NCI-H82 (cell line): ENCODE measurements around the gene SLC4A5.
"Not testable (repeated sequence)": the region's sequence is repeated elsewhere in the genome, so short reads cannot be mapped to it uniquely, and the experiment has no call there.

Source experiments
- DNase-seq: peaks from one replicate; lab custom pipeline; 2025; lab: John Stamatoyannopoulos, UW

Gene SLC4A5

GRCh38 chr2:74367789-74368188, 24.6 kb upstream of the SLC4A5 start:
- no peak for DNase-seq

- DNase-seq: no peak
These were observed 22.8 kb upstream of the SLC4A5 start for GRCh38 chr2:74366036-74366435.

DNA sequence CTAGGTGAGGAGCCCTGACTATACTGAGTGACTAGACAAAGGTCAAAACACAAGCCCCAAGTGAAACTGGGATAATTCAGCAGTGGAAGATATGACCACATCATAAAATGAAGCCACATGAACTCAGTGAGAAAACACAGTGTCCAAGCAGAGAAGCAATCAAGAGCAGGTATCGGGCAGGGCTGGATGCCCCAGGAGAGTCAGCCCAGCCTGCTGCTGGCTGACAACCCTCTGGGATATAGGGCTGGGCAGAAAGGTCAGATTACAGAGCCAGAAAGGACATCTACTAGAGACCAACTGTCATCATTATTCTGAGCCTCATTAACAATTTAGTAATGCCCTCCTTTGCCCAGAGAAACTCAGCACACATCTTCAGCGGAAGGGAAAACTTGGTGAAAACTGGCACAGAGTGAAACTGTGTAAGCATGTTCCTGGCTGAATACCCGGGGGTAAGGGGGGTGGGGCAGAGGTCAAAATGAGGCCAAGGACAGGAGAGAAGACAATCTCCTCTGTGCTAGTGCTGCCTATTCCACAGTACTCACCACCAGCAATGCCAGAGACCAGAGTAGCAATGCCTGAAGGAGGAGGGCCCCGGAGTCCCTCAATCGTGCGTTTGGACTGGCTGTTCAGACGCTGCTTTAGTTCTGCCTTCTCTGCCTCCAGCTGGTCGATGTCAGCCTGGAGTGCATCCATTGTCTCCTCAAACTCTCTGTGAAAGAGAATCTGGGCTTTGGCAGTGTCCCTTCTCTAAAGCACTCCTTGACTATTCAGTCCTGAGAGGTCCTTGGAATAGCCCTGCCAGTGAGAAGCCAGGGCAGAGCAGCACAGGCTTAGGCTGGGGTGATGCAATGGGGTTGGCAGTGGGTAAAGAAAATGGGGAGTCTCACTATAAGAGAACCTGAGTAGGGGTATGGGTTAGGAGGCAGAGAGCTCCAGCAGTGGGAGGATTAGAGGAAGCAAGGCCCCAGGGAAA, 21.6 kb upstream of the SLC4A5 start:
- no peak for DNase-seq

DNA sequence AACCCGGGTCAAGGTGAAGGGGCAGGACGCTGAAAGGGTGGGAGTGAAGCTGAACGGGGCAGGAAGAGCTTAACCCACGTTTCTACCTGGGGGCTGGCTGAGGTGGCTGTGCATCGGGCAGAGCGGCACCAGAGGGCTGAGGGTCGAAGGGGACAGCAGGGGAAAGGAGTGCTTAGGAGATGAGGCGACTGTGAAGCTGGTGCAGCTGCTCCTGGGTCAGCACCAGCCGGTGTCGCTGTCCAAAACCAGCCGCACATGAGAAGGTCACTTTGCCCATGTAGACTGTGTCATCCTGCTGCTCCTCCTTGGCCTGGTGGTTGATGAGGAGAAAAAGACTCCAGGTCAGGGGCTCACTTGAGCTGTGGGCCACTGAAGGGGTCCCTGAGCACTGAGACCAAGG, 18.1 kb upstream of the SLC4A5 start:
- no peak for DNase-seq

DNA sequence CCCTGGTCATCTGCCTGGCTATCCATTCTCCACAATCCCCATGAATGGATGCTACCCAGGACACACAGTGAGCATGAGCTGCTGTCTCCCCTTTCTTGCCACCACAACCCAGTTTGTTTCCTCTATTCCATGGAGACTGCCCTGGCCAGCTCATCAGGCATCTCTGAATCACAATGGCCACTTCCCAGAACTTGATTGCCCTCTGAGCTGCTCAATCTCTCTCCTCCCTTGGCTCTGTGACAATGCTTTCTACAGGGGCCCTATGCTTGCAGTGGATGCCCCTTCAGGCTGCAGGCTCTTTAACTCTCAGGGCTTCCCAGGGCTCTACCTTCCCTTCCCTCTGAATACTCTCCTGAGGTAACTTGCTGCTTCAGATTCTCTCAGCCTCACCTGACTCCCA, 14.4 kb upstream of the SLC4A5 start:
- DNase-seq: no peak

- no peak for DNase-seq
These were observed 6.7 kb upstream of the SLC4A5 start for GRCh38 chr2:74349889-74350288.

- DNase-seq: no peak
These were observed 4.5 kb upstream of the SLC4A5 start for GRCh38 chr2:74347742-74348141.

- DNase-seq: peak; percentile 36
These were observed 4.1 kb upstream of the SLC4A5 start for GRCh38 chr2:74347303-74347702.

- DNase-seq: no peak
These were observed 2.2 kb upstream of the SLC4A5 start for GRCh38 chr2:74345272-74345943.

GRCh38 chr2:74336227-74336626, 7.0 kb downstream of the SLC4A5 start:
- DNase-seq: not testable (repeated sequence)

DNA sequence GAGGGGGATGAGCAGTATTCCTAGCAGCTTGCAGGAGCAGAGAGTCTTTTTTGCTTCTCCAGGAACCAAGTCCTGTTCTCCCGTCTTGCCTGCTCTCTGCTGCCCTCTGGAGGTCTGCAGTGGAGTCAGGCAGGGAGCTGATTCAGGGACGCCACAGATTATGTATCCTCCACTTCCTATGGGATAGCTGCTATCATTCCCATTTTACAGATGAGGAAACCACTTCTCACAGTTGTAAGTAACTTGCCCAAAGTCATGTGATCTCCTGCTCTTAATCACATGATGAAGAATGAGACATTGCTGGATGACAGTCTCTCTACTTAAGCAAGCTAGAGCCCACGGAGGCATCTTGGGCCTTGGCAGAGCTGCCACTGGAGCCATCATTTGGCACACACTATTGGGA, 8.3 kb downstream of the SLC4A5 start:
- peak; percentile 85 for DNase-seq

GRCh38 chr2:74333896-74334586, 9.2 kb downstream of the SLC4A5 start:
- DNase-seq: no peak

DNA sequence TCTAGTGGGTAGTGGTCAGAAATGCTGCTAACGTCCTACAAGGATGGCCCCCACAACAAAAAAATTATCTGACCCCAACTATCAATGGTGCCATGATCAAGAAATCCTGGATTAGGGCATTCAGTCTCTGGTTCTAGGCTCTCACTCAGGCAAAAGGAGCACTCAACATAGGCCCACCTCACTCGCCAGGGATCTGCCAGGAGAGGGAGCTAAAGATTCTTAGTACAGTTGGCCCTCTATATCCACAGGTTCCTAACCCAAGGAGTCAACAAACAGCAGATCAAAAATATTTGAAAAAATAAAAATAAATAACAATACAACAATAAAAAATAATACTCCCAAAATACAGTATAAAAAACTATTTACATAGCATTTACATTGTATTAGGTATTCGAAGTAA, 10.0 kb downstream of the SLC4A5 start:
- DNase-seq: peak; percentile 66

GRCh38 chr2:74332550-74333174, 10.6 kb downstream of the SLC4A5 start:
- DNase-seq: no peak

DNA sequence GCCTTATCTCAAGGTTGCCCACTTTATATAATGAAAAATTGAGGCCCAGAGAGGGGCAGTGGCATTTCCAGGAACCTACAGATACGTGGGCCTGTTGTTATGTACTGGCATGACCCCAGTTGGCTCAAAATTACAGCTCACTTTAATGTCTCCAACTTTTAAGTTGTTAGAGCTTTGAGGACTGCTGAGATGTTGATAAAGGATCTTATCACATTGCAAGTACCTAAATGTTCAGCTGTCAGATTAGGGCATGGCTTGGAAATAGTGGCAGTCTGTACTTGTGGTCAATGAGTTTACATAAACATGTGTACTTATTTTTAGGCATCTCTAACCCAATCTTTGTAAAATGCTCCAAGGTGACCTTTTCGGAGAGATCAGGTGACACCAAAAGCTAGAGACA, 14.6 kb downstream of the SLC4A5 start:
- no peak for DNase-seq

DNA sequence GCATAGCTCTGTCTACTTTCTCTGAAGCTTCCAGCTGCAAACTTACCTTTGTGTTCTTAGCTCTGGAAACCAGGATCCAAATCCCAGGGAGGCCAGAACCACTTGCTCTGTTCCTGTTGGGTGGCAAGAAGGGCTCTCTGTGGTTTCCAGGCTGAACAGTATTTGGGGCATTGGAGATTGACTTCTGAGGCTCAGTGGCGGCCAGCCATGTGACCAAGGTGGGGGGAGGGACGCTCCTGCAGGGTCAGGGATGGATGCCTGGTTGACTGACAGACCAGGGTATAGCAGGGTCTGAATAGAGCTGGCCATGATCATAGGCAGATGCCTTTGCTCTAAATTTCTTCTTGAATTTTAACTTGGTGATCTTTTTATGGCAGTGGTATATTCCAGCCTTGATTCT, 15.1 kb downstream of the SLC4A5 start:
- no peak for DNase-seq

DNA sequence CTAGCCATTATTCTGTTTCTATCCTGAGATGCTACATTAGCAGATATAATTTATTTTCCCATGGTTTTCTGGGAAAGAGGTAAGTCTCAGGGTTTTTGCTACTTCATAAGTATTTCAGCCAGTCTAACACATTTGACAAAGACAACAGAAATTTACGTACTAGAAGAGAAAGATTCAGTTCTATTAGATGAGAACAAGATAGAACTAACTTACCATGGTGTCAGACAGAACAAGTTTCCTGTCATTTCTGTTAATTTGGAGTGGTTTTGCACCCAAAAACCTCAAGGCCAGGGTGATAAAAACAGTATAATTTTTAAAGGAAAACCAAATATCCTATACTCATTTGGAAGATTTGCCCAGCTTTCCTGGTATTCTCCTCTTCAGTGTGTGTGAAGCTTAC, 15.6 kb downstream of the SLC4A5 start:
- no peak for DNase-seq

DNA sequence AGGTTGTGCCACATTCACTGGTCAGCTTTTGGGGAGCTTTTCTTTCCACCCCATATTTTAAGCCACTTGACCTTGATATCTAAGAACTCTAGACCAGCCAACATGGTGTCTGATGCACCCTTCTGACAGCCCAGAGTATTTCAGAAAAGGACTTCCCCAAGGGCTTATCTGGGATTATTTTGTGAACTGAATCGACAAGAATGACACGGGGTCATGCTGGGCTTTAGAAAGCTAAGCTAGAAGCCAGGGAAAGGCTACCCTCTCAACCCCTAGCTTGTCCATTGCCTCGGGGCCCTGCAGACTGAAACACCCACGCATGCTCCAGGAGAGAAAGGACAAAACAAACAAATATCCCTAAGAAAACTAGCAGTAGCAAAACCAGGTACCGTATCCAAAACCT, 16.0 kb downstream of the SLC4A5 start:
- peak; percentile 65 for DNase-seq

GRCh38 chr2:74325815-74326214, 17.4 kb downstream of the SLC4A5 start:
- DNase-seq: no peak

DNA sequence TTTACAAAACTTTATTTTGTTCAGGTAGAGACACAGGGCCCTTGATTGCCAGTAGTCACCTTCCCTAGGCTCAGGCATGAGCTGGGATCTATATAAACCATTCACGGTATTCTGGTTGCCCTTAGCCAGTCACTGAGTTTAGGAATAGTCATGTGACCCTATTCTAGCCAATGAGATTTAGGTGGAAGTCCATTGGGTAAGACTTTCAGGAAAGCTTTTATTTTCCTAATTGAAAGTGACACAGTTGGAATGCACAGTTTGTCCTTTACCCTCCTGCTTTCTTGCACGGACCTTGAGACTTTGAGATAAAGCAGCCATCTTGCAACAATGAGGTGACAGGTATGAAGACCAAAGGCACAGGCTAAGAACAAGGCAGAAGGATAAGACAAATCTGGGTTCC, 21.5 kb downstream of the SLC4A5 start:
- DNase-seq: no peak

GRCh38 chr2:74317701-74318100, 25.5 kb downstream of the SLC4A5 start:
- DNase-seq: no peak

GRCh38 chr2:74316627-74317295, 26.5 kb downstream of the SLC4A5 start:
- no peak for DNase-seq
